Ovary (tissue), 3 donors: ENCODE results near the gene MAPK7.

ENCODE experiments used
- POLR2A ChIP-seq: fragments of 450-650 bp; IDR thresholded peaks from one replicate; pipeline ENCODE4 v1.6.1; 2017; ENCODE audit warnings: antibody characterized with exemption, mild to moderate bottlenecking, moderate library complexity
- TF ChIP-seq, protein P1 (sequence below), 3 donors: fragments of 450-650 bp in 2 of 3; fragments of 200-600 bp in 1 of 3; IDR thresholded peaks; one replicate each; pipeline versions ENCODE4 v1.5.1 to v1.8.0; 2016 to 2022; ENCODE audit warnings: antibody characterized with exemption in 3 of 3, mild to moderate bottlenecking in 1 of 3
- donor health status: DM: no; HTN: no; CAD: no.

DNA sequence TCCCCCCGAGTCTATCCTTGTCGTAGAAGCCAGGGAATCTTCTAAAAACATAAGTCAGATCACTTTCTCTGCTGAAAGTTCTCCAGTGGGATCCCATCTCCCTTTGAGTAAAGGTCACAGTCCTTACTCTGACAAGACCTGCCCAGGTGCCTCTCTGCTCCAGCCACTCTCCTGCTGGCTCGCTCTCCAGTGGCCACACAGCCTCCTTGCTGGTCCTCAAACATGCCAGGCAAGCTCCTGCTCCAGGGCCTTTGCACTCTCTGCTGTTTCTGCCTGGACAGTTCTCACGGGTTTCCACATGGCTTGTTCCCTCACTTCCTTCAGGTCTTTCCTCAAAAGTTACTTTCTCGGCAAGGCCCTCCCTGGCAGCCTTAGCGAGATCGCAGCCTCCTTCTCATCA lies 19.1 kb upstream of the MAPK7 start:
- TF ChIP-seq, protein P1, sequence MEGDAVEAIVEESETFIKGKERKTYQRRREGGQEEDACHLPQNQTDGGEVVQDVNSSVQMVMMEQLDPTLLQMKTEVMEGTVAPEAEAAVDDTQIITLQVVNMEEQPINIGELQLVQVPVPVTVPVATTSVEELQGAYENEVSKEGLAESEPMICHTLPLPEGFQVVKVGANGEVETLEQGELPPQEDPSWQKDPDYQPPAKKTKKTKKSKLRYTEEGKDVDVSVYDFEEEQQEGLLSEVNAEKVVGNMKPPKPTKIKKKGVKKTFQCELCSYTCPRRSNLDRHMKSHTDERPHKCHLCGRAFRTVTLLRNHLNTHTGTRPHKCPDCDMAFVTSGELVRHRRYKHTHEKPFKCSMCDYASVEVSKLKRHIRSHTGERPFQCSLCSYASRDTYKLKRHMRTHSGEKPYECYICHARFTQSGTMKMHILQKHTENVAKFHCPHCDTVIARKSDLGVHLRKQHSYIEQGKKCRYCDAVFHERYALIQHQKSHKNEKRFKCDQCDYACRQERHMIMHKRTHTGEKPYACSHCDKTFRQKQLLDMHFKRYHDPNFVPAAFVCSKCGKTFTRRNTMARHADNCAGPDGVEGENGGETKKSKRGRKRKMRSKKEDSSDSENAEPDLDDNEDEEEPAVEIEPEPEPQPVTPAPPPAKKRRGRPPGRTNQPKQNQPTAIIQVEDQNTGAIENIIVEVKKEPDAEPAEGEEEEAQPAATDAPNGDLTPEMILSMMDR (IDR thresholded peaks at IDR 0.05), result no peak
- TF ChIP-seq POLR2A, result no peak
